Activated CD4-positive, alpha-beta T cell treated with anti-CD3 and anti-CD28 coated beads for 36 hours (primary cell): ENCODE results near the gene NMBR. TPM values are rescaled to one million over a fixed set of nuclear protein-coding genes. Genes with fewer than 3 reads are reported as not detected.
"Not testable (repeated sequence)": the region's sequence is repeated elsewhere in the genome, so short reads cannot be mapped to it uniquely, and the experiment has no call there.

Experiments used
- ATAC-seq: fragments of 200-7000 bp; cut with Tn5 transposase; one replicate; pipeline ENCODE4 v1.10.0; 2021; ENCODE audit warnings: mild to moderate bottlenecking, moderate library complexity
- CTCF ChIA-PET: fragments of 350-600 bp; sonication (Branson Sonifier 250); formaldehyde crosslinking; loops from one replicate; lab custom pipeline; 2021; ENCODE audit warnings: antibody characterized with exemption; lab: Charles Lee
- POLR2A ChIA-PET: fragments of 350-600 bp; sonication (Branson Sonifier 250); formaldehyde crosslinking; loops from one replicate; lab custom pipeline; 2021; ENCODE audit warnings: antibody characterized with exemption, inconsistent platforms; lab: Charles Lee
- DNase-seq: peaks from one replicate; pipeline ENCODE4 v3.0.0-alpha.2; 2020
- H3K27ac Mint-ChIP-seq: one replicate; pipeline ENCODE4 v1.8.0; 2021; ENCODE audit warnings: mixed read lengths
- H3K27me3 Mint-ChIP-seq: one replicate; pipeline ENCODE4 v1.8.0; 2021; ENCODE audit warnings: mixed read lengths
- H3K36me3 Mint-ChIP-seq: one replicate; pipeline ENCODE4 v1.8.0; 2021; ENCODE audit warnings: low read depth, mixed read lengths
- H3K4me1 Mint-ChIP-seq: one replicate; pipeline ENCODE4 v1.8.0; 2021; ENCODE audit warnings: mixed read lengths
- H3K4me3 Mint-ChIP-seq: one replicate; pipeline ENCODE4 v1.8.0; 2021; ENCODE audit warnings: mild to moderate bottlenecking, moderate library complexity, mixed read lengths
- H3K9me3 Mint-ChIP-seq: one replicate; pipeline ENCODE4 v1.8.0; 2021; ENCODE audit warnings: low read depth, mixed read lengths
- intact Hi-C, 2 experiments: fragments of 100-400 bp; cut with DNase I in 1 of 2; cut with micrococcal nuclease in 1 of 2; formaldehyde crosslinking; loops; one replicate each; pipeline versions ENCODE4 v1.14.2 to v1.15.1; 2022 to 2024; cut with DNase I, micrococcal nuclease
- total RNA-seq, 2 experiments: library from RNA; stranded (reverse); gene quantifications; one replicate each; pipeline ENCODE4 v1.2.3, GENCODE V29; 2021

The NMBR gene
- total RNA-seq, 2 experiments from 2014 or later: not detected

DNA sequence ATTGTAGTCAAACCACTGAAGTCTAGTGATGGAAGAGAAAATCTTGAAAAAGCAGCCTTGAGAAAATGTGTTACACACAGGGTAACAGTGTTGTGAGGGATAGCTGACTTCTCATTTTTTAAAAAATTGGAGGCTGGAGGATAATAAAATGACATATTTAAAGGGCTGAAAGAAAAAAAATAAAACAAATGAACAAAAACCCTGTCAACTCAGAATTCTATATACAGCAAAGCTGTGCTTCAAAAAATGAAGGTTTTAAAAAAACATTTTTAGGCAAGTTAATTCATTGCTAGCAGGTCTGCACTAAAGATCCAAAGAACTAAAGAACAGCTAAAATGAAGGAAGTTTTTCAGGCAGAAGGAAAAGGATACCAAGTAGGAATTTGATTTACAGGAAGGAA, 31.2 kb upstream of the NMBR start:
- Mint-ChIP-seq H3K27ac (no peak overlapping the region), H3K9me3 (peaks cover 13% of the 10 kb centered on the region), H3K27me3 (no peaks in the 10 kb centered on the region), H3K4me1 (peaks cover 2% of the 10 kb centered on the region), H3K36me3 (peaks cover 57% of the 10 kb centered on the region), H3K4me3 (no peak overlapping the region)
- DNase-seq: no peak
- no peak for ATAC-seq
- intact Hi-C loops: no loop called here
- CTCF ChIA-PET: interaction anchor here (0.6 to 1.3 kb wide), 4 partner anchors 9 to 531 kb away, joined by 3 to 4 read pairs (median 3); no protein-coding TSS in a partner anchor
- POLR2A ChIA-PET: no interaction called here

DNA sequence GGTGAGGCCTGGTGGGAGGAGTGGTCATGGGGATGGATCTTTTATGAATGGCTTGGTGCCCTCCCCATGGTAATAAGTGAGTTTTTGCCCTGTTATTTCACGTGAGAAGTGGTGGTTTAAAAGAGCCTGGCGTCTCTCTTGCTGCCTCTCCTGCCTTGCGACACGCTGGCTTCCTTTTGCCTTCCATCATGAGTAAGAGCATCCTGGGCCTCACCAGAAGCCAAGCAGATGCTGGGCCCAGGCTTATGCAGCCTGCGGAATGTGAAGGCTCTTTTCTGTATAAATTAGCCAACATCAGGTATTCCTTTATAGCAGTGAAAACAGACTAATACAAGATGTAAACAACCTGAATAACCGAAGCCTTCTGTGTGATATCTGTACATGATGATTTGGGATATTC, 27.8 kb upstream of the NMBR start:
- ATAC-seq: no peak
- POLR2A ChIA-PET: no interaction called here

DNA sequence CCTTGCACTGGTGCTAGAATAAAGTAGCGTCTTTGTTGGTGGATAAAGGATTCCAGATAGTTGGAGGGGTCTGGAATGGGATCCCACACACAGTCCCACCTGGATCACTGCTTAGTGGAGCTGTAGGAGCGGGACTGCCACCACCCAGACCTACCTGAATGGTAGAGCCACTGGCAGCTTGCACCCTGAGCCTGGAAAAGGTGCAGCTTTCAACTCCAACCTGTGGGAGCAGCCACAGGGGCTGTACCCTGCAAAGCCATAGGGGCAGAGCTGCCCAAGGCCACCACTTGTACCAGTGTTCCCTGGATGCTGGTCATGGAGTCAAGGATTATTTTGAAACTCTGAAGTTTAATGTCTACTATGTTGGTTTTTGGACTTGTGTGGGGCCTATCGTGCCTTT, 27.1 kb upstream of the NMBR start:
- intact Hi-C loops: no loop called here
- CTCF ChIA-PET: no interaction called here

More for the DNA sequence above, 27.8 kb upstream of the NMBR start:
- Mint-ChIP-seq H3K4me1 (no peaks in the 10 kb centered on the region), H3K4me3 (no peak overlapping the region), H3K27me3 (no peaks in the 10 kb centered on the region), H3K36me3 (peaks cover 67% of the 10 kb centered on the region), H3K27ac (no peak overlapping the region), H3K9me3 (peaks cover 13% of the 10 kb centered on the region)
- intact Hi-C loops: no loop called here
- CTCF ChIA-PET: interaction anchor here (1.3 kb wide), 1 partner anchor 18 kb away, joined by 3 read pairs; no protein-coding TSS in a partner anchor
- no peak for DNase-seq

DNA sequence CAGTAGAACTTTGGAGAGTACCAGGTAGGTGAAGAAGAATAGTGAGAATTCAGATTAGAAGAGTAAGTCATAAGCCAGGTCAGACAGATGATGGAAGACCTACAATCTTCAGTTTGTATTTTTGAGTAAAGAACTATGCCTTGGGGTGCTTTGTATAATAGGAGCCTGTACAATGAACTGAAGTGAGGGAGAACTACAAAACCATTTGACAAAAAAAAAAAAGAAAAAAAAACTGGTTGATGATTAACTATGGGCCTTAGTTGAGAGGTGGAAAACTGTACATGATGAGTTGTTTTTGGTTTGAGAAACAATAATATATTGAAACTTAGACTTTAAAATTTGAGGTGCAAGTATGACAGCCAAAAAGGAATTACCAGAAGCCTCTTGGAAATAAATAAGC, 25.8 kb upstream of the NMBR start:
- POLR2A ChIA-PET: no interaction called here
- Mint-ChIP-seq H3K9me3 (peaks cover 8% of the 10 kb centered on the region), H3K36me3 (peaks cover 62% of the 10 kb centered on the region), H3K4me1 (no peaks in the 10 kb centered on the region), H3K27ac (no peak overlapping the region), H3K4me3 (no peak overlapping the region), H3K27me3 (no peaks in the 10 kb centered on the region)
- intact Hi-C loops: no loop called here
- DNase-seq: no peak
- CTCF ChIA-PET: no interaction called here
- no peak for ATAC-seq

More for the DNA sequence above, 27.1 kb upstream of the NMBR start:
- H3K4me1 Mint-ChIP-seq: no peaks in the 10 kb centered on the region
- POLR2A ChIA-PET: no interaction called here
- no peak overlapping the region for H3K27ac Mint-ChIP-seq
- H3K4me3 Mint-ChIP-seq: no peak overlapping the region
- peaks cover 13% of the 10 kb centered on the region for H3K9me3 Mint-ChIP-seq
- DNase-seq: no peak
- ATAC-seq: no peak
- H3K36me3 Mint-ChIP-seq: peaks cover 67% of the 10 kb centered on the region
- H3K27me3 Mint-ChIP-seq: no peaks in the 10 kb centered on the region

DNA sequence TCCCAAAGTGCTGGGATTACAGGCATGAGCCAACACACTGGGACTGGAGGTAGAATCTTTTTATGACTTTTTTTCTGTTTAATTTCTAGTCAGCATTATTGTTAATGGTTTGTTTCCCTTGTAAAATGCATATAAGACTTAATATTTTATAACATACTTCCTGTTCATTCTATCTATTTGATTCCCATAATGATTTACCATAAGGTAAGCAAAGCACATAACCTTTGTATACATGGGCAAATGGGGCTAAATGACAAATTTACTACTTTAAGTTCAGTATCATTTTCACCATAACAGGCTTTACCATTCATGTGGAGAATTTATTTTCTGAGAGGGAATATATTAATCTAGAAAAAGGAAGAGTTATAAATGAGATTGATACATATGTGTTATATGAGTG, 24.4 kb upstream of the NMBR start:
- DNase-seq: no peak
- ChIA-PET POLR2A (no interaction called here), CTCF (interaction anchor here (0.9 to 1.5 kb wide), 3 partner anchors 16 to 37 kb away, joined by 3 to 6 read pairs (median 3); no protein-coding TSS in a partner anchor)
- Mint-ChIP-seq H3K36me3 (peaks cover 60% of the 10 kb centered on the region), H3K4me3 (no peak overlapping the region), H3K9me3 (no peaks in the 10 kb centered on the region), H3K4me1 (no peaks in the 10 kb centered on the region), H3K27me3 (no peaks in the 10 kb centered on the region), H3K27ac (no peak overlapping the region)
- intact Hi-C loops: no loop called here
- no peak for ATAC-seq

DNA sequence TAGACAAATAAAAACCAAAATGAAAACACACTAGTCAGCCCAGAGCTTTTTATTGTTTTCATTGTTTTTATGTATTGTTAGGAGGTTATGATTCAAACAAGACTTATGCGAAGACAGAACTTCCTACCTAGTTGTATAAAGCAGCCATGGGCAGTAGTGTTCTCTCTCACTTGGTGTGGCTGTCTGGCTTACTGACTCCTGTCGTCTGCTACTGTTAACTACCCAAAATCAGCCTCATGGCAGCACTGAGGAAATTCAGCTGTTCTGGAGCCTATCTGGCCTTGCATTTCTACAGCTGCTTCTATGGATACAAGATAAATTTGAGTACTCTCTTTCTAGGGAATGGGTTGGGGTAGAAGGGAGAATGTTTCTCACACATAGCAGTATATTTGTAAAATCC, 20.6 kb upstream of the NMBR start:
- intact Hi-C loops: no loop called here
- DNase-seq: no peak
- peaks cover 7% of the 10 kb centered on the region for H3K4me1 Mint-ChIP-seq
- ATAC-seq: no peak
- peaks cover 28% of the 10 kb centered on the region for H3K36me3 Mint-ChIP-seq
- H3K27ac Mint-ChIP-seq: no peak overlapping the region
- no peaks in the 10 kb centered on the region for H3K27me3 Mint-ChIP-seq
- no peaks in the 10 kb centered on the region for H3K9me3 Mint-ChIP-seq
- H3K4me3 Mint-ChIP-seq: no peak overlapping the region
- ChIA-PET POLR2A (no interaction called here), CTCF (interaction anchor here (0.6 to 1.4 kb wide), 2 partner anchors 11 to 21 kb away, joined by 3 to 5 read pairs; partner anchors contain the start of gene NMBR)

DNA sequence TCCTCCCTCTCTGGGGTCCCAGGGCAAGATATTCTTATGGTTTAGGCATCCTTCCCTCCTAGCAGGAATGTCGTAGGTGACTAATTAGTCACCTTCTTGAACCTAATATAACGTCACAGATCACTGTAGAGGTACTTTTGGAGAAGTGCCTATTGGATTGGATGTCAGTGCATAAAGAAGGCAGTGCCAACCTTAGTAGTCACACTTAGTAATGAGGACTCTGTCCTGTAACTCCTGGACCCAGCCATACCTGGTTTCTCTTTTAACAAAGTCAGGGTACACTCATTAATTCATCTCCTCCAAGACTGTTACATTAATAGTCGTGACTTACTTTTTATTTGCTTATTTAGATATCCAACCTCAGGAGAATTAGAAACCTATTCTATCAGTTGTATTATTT, 20.1 kb upstream of the NMBR start:
- peaks cover 24% of the 10 kb centered on the region for H3K36me3 Mint-ChIP-seq
- peaks cover 11% of the 10 kb centered on the region for H3K4me1 Mint-ChIP-seq
- ChIA-PET POLR2A (no interaction called here), CTCF (interaction anchor here (1.4 kb wide), 1 partner anchor 11 kb away, joined by 5 read pairs; no protein-coding TSS in a partner anchor)
- ATAC-seq (no peak), DNase-seq (no peak)
- H3K9me3 Mint-ChIP-seq: no peaks in the 10 kb centered on the region
- no peak overlapping the region for H3K4me3 Mint-ChIP-seq
- no peaks in the 10 kb centered on the region for H3K27me3 Mint-ChIP-seq
- intact Hi-C loops: no loop called here
- no peak overlapping the region for H3K27ac Mint-ChIP-seq

DNA sequence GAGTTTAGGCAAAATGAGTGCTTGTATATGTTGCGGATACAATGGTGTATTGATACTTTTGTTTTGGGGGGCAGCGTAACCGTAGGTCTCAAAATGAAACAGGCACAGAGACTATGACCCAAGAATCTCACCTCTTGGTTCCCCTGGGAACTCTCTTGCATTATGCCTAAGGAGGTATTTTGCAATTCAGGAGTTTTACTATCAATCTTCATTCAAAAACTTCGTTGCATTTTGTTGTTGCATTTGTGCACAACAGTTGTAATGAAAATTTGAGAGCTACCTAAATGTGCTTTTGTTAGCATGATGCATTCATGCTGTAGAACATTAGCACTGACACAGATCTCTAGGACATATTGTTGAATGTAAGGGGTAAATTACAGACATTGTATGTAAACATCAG, 18.3 kb upstream of the NMBR start:
- Mint-ChIP-seq H3K36me3 (peaks cover 14% of the 10 kb centered on the region), H3K4me1 (peaks cover 16% of the 10 kb centered on the region), H3K9me3 (no peaks in the 10 kb centered on the region), H3K27ac (no peak overlapping the region), H3K27me3 (no peaks in the 10 kb centered on the region), H3K4me3 (no peak overlapping the region)
- DNase-seq: no peak
- ChIA-PET POLR2A (no interaction called here), CTCF (interaction anchor here (1.0 to 2.8 kb wide), 3 partner anchors 9 to 43 kb away, joined by 5 to 20 read pairs (median 7); partner anchors contain the start of gene NMBR)
- no peak for ATAC-seq
- intact Hi-C loops: no loop called here

DNA sequence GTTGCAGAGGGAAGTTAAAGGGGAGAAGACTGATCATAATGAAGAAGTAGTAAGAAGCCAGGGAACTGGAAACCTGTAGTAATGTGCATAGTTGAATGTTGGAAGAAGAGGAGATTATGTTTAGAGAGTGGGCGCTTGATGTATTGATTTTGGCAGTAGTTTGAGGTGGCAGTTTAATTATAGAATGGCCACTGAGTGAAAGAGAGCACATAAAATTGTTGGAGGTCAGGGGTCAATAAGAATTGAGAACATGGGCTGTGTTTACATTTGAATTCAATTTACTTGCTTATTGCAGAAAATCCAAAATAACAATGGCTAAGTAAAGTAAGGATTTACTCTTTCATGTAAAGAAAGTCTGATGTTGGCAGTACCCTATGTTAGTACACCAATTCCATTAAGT, 15.9 kb upstream of the NMBR start:
- Mint-ChIP-seq H3K27me3 (no peaks in the 10 kb centered on the region), H3K9me3 (no peaks in the 10 kb centered on the region), H3K4me3 (no peak overlapping the region), H3K4me1 (peaks cover 24% of the 10 kb centered on the region), H3K27ac (no peak overlapping the region), H3K36me3 (peaks cover 10% of the 10 kb centered on the region)
- ATAC-seq (no peak), DNase-seq (no peak)
- ChIA-PET CTCF (interaction anchor here (1.6 kb wide), 1 partner anchor 15 kb away, joined by 7 read pairs; the partner anchor contains the start of genes NMBR and VTA1), POLR2A (no interaction called here)
- intact Hi-C loops: no loop called here

DNA sequence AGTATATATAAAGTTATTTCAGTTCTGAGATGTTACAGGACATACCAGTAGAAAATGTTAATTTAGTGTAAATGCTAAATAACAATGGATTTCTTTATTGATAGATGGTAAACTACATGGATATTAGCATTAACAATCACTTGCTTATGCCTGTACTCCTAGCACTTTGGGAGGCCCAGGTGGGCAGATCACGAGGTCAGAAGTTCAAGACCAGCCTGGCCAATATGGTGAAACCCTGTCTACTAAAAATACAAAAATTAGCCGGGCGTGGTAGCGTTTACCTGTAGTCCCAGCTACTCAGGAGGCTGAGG, 9.8 kb upstream of the NMBR start:
- DNase-seq, H3K9me3 Mint-ChIP-seq, H3K27me3 Mint-ChIP-seq, H3K36me3 Mint-ChIP-seq, ATAC-seq, H3K4me3 Mint-ChIP-seq, H3K27ac Mint-ChIP-seq: not testable (repeated sequence)
- peaks cover 53% of the 10 kb centered on the region for H3K4me1 Mint-ChIP-seq
- intact Hi-C loops: loop anchor here (2.0 kb wide), 1 partner anchor 50 kb away; no protein-coding TSS in a partner anchor
- CTCF ChIA-PET: interaction anchor here (0.7 to 6.1 kb wide), 26 partner anchors 8 to 379 kb away, joined by 3 to 69 read pairs (median 4); partner anchors contain the start of genes NMBR and VTA1
- POLR2A ChIA-PET: interaction anchor here (1.2 kb wide), 1 partner anchor 9 kb away, joined by 6 read pairs; no protein-coding TSS in a partner anchor

DNA sequence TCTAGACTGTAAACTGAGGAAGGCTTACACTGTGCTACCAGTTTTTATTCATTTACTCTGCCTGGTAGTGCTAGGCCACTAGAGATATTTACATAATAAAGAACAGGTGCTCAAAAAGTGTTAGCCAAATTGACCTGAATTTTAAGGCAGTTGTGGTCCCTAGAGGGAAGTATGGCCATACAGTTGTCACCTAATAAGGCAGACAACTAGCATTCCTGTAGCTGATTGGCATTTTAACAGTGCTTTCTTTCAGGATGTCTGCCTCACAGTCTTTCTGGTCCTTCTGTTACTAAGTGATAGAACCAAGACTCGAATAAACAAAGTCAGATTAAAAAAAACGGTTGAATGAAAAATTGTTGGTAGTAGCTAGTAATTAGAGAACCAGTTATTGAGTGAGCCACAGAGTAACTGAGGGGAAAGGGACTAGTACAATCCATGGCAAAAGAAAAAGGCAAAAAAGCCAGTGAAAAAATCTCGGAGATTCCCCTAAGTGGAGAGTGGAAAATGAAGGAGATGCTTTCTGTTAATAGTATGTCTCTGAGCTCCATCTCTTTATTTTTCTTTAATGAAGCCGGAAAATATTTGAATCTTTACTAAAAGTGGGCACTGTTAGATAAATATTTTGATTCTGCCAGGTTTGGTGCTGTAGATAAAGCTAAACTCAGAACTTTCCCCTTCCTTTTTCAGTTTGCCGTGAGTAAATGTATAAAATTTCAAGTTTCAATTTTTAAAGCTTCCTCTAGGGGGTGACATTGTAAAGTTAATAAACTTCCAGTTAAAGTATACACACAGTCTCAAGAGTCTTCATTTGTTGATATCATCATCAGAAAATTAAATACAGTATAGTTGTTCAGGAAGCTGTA, 9.2 kb upstream of the NMBR start:
- H3K27me3 Mint-ChIP-seq: no peaks in the 10 kb centered on the region
- peaks cover 3% of the 10 kb centered on the region for H3K36me3 Mint-ChIP-seq
- H3K9me3 Mint-ChIP-seq: no peaks in the 10 kb centered on the region
- ChIA-PET CTCF (interaction anchor here (0.7 to 6.1 kb wide), 29 partner anchors 9 to 472 kb away, joined by 3 to 69 read pairs (median 4); partner anchors contain the start of genes NMBR and VTA1), POLR2A (interaction anchor here (1.2 kb wide), 1 partner anchor 9 kb away, joined by 6 read pairs; no protein-coding TSS in a partner anchor)
- H3K4me3 Mint-ChIP-seq: no peak overlapping the region
- intact Hi-C loops: loop anchor here (2.0 kb wide), 1 partner anchor 51 kb away; no protein-coding TSS in a partner anchor
- DNase-seq: no peak
- peak overlapping the region; percentile 37 for H3K27ac Mint-ChIP-seq
- peaks cover 56% of the 10 kb centered on the region for H3K4me1 Mint-ChIP-seq
- ATAC-seq: peak; percentile 55
